NCI-H1417 (cell line): ENCODE measurements around the gene PHETA1.
A peak's percentile ranks its signal among the peaks of the same experiment; 100 is the strongest.

ENCODE experiments used
- DNase-seq, 3 experiments: peaks; one replicate each; lab custom pipeline; 2025; lab: John Stamatoyannopoulos, UW

The PHETA1 gene

GRCh38 chr12:111368788-111369495 lies at the start of gene PHETA1:
Gene PHETA1, minus strand, starts transcription at chr12:111369095. Its CDS starts 5,668 bp downstream, at chr12:111363427.
- DNase-seq = peak; percentile 80 to 95 (median 92)

GRCh38 chr12:111418594-111418880 lies 49.6 kb upstream of the PHETA1 start:
- DNase-seq = no peak

GRCh38 chr12:111417784-111418593 lies 49.1 kb upstream of the PHETA1 start:
- DNase-seq = no peak

- no peak for DNase-seq
Measured at GRCh38 chr12:111417290-111417689, 48.4 kb upstream of the PHETA1 start.

- no peak for DNase-seq
Measured at GRCh38 chr12:111414711-111415252, 45.9 kb upstream of the PHETA1 start.

GRCh38 chr12:111413442-111414086 lies 44.7 kb upstream of the PHETA1 start:
- peak in 1 of 3 experiments; percentile 19 for DNase-seq

GRCh38 chr12:111412830-111413441 lies 44.0 kb upstream of the PHETA1 start:
- no peak for DNase-seq

- peak in 2 of 3 experiments; percentile 84 to 90 for DNase-seq
Measured at GRCh38 chr12:111412007-111412829, 43.3 kb upstream of the PHETA1 start.

GRCh38 chr12:111411185-111411764 lies 42.4 kb upstream of the PHETA1 start:
- no peak for DNase-seq

GRCh38 chr12:111410431-111411184 lies 41.7 kb upstream of the PHETA1 start:
- DNase-seq = no peak

- peak in 2 of 3 experiments; percentile 21 to 46 for DNase-seq
Measured at GRCh38 chr12:111409780-111410430, 41.0 kb upstream of the PHETA1 start.

GRCh38 chr12:111409403-111409779 lies 40.5 kb upstream of the PHETA1 start:
- peak in 1 of 3 experiments; percentile 29 for DNase-seq

- DNase-seq = no peak
Measured at GRCh38 chr12:111408686-111409402, 39.9 kb upstream of the PHETA1 start.

- DNase-seq = no peak
Measured at GRCh38 chr12:111408116-111408440, 39.2 kb upstream of the PHETA1 start.

GRCh38 chr12:111407377-111408115 lies 38.7 kb upstream of the PHETA1 start:
- no peak for DNase-seq

- peak in 1 of 3 experiments; percentile 48 for DNase-seq
Measured at GRCh38 chr12:111406474-111407376, 37.8 kb upstream of the PHETA1 start.

- DNase-seq = peak in 1 of 3 experiments; percentile 89
Measured at GRCh38 chr12:111405859-111406473, 37.1 kb upstream of the PHETA1 start, which contains the start of gene SH2B3. Gene SH2B3, plus strand, starts transcription at chr12:111405923. Its CDS starts 12,223 bp downstream, at chr12:111418146.
